ENCODE results near the gene ZFTA.

DNA sequence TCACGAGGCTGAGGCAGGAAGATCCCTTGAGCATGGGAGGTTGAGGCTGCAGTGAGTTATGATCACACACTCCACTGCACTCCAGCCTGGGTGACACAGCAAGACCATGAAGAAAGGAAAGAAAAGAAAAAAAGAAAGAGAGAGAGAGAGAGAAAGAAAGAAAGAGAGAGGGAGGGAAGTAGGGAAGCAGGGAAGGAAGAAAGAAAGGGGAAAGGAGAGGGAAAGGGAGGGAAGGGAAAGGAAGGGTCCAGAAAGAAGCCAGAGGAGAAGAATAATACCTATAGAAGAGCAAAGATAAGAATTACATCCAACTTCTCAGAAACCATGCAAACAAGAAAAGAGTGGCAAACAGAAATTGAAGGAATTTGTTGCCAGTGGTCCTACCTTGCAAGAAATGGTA lies 17.2 kb upstream of the ZFTA start:
- TF ChIP-seq, protein P1, sequence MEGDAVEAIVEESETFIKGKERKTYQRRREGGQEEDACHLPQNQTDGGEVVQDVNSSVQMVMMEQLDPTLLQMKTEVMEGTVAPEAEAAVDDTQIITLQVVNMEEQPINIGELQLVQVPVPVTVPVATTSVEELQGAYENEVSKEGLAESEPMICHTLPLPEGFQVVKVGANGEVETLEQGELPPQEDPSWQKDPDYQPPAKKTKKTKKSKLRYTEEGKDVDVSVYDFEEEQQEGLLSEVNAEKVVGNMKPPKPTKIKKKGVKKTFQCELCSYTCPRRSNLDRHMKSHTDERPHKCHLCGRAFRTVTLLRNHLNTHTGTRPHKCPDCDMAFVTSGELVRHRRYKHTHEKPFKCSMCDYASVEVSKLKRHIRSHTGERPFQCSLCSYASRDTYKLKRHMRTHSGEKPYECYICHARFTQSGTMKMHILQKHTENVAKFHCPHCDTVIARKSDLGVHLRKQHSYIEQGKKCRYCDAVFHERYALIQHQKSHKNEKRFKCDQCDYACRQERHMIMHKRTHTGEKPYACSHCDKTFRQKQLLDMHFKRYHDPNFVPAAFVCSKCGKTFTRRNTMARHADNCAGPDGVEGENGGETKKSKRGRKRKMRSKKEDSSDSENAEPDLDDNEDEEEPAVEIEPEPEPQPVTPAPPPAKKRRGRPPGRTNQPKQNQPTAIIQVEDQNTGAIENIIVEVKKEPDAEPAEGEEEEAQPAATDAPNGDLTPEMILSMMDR (IDR thresholded peaks at IDR 0.05): no peak
- TF ChIP-seq EP300 (IDR thresholded peaks at IDR 0.05): no peak
- TF ChIP-seq POLR2A (IDR thresholded peaks at IDR 0.05; ENCODE audit: low read depth): no peak

Measured in esophagus muscularis mucosa (tissue), 4 donors.